ENCODE data around the gene EDN2. TPM values are rescaled to one million over a fixed set of nuclear protein-coding genes. Genes with fewer than 3 reads are reported as not detected.

The EDN2 gene
- polyA plus RNA-seq, 1 donor from 2014 or later = not detected

Small RNA genes lying within 50 kb of the gene (small RNA-seq; reads per million reads assigned to genes)
- gene RNA5SP45 = 0 to 0.08 (median 0) reads per million in 3 experiments

Other genes starting within 250 kb of the EDN2 start
- gene SCMH1, start 242.4 kb downstream of the EDN2 start, polyA plus RNA-seq = 23.0 and 28.9 TPM in 2 replicates
- gene FOXO6, start 123.2 kb downstream of the EDN2 start, polyA plus RNA-seq = 0.59 and 3.2 TPM in 2 replicates